ENCODE results near the gene NADSYN1.
"Not testable (repeated sequence)": the region's sequence is repeated elsewhere in the genome, so short reads cannot be mapped to it uniquely, and the experiment has no call there.

The NADSYN1 gene

GRCh38 chr11:71453037-71453917 is at the start of gene NADSYN1:
Gene NADSYN1 (plus strand): TSS chr11:71453203. CDS start chr11:71453297, 94 bp downstream.
- peak; percentile 97 for DNase-seq (ENCODE audit: low spot score)

- DNase-seq (ENCODE audit: low spot score) = no peak
Observed at GRCh38 chr11:71404209-71404608, 48.8 kb upstream of the NADSYN1 start.

- no peak for DNase-seq (ENCODE audit: low spot score)
Observed at GRCh38 chr11:71406681-71407080, 46.3 kb upstream of the NADSYN1 start.

- DNase-seq (ENCODE audit: low spot score) = no peak
Observed at GRCh38 chr11:71407356-71407755, 45.6 kb upstream of the NADSYN1 start.

- no peak for DNase-seq (ENCODE audit: low spot score)
Observed at GRCh38 chr11:71408826-71409225, 44.2 kb upstream of the NADSYN1 start.

- DNase-seq (ENCODE audit: low spot score) = no peak
Observed at GRCh38 chr11:71410363-71410966, 42.5 kb upstream of the NADSYN1 start.

GRCh38 chr11:71414645-71415044 is 38.4 kb upstream of the NADSYN1 start:
- no peak for DNase-seq (ENCODE audit: low spot score)

GRCh38 chr11:71418643-71419042 is 34.4 kb upstream of the NADSYN1 start:
- DNase-seq (ENCODE audit: low spot score) = no peak

- peak; percentile 25 for DNase-seq (ENCODE audit: low spot score)
Observed at GRCh38 chr11:71420455-71421241, 32.4 kb upstream of the NADSYN1 start.

GRCh38 chr11:71421392-71421950 is 31.5 kb upstream of the NADSYN1 start:
- no peak for DNase-seq (ENCODE audit: low spot score)

GRCh38 chr11:71422318-71422717 is 30.7 kb upstream of the NADSYN1 start:
- not testable (repeated sequence) for DNase-seq (ENCODE audit: low spot score)

GRCh38 chr11:71423181-71423790 is 29.7 kb upstream of the NADSYN1 start:
- DNase-seq (ENCODE audit: low spot score) = no peak

GRCh38 chr11:71425409-71425808 is 27.6 kb upstream of the NADSYN1 start:
- no peak for DNase-seq (ENCODE audit: low spot score)

GRCh38 chr11:71425860-71426259 is 27.1 kb upstream of the NADSYN1 start:
- DNase-seq (ENCODE audit: low spot score) = no peak

GRCh38 chr11:71426413-71426812 is 26.6 kb upstream of the NADSYN1 start:
- no peak for DNase-seq (ENCODE audit: low spot score)

GRCh38 chr11:71428861-71429435 is 24.1 kb upstream of the NADSYN1 start:
- DNase-seq (ENCODE audit: low spot score) = no peak

- DNase-seq (ENCODE audit: low spot score) = no peak
Observed at GRCh38 chr11:71429701-71430100, 23.3 kb upstream of the NADSYN1 start.

GRCh38 chr11:71430166-71430565 is 22.8 kb upstream of the NADSYN1 start:
- no peak for DNase-seq (ENCODE audit: low spot score)

- no peak for DNase-seq (ENCODE audit: low spot score)
Observed at GRCh38 chr11:71431271-71431670, 21.7 kb upstream of the NADSYN1 start.

GRCh38 chr11:71432761-71433647 is 20.0 kb upstream of the NADSYN1 start:
- no peak for DNase-seq (ENCODE audit: low spot score)

Measured in hematopoietic multipotent progenitor cell treated with erythropoietin and hydrocortisone succinate and interleukin-3 and kit ligand, for 17 days (in vitro differentiated cells).